Cerebellar cortex (tissue), 1 donor: Measurements from ENCODE around the gene LENG1.
A peak's percentile ranks its signal among the peaks of the same experiment; 100 is the strongest.
"Not testable (repeated sequence)": the region's sequence is repeated elsewhere in the genome, so short reads cannot be mapped to it uniquely, and the experiment has no call there.

ENCODE experiments used
- DNase-seq: peaks from one replicate; pipeline ENCODE4 v3.0.0-alpha.2; 2015; ENCODE audit warnings: low spot score

The LENG1 gene

GRCh38 chr19:54159352-54160181, at the start of gene LENG1:
TSS of gene LENG1 (minus strand) at chr19:54159721. CDS start at chr19:54159695, 26 bp downstream.
- peak; percentile 100 for DNase-seq

DNA sequence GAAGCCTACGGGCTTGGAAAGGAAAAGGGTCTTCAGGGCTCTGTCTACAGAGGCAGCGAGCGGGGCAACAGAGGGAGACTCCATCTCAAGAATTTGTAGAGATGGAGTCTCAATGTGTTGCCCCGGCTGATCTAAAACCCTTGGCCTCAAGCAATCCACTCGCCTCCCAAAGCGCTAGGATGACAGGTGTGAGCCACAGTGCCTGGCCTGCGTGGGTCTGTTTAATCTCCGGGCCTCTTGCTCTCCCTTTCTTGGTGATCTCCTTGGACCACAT, 49.2 kb upstream of the LENG1 start:
- peak; percentile 58 for DNase-seq

DNA sequence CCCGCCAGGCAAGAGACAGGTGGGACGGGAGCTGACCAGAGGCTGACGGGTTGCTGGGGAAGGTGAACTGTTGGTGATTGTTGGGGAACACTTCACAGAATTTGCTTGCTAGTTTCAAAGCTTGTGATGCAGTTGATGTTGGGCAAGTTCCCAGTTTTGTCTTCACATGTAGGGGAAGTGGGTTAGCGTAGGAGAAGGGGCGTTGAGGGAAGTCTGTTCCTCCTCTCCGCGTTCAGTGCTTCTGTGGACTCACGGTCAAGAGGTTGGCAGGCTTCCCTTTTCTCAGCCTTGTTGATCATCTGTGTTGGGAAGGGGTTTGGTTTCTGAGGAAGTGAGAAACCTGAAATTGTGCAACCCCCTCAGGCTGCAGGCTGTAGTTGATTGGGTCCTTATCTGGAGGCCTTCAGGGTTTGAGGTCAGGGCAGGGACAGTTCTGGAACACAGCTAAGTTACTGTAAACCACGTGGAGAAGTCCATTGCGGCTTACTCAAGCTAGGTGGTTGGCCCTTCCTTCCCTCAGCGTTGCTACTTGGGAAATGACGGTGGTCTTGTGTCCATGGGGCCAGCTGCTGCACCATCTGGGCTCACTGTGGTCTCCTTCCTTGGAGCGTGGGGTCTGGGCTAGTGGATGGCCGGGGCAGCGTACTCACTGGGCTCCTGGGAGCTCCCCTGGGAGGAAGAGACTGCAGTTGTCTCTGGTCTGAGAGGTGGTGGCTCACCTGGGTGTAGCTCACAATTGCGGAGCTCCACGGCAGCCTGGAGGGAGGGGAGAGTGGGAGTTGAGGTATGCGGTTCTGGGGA, 48.7 kb upstream of the LENG1 start:
- peak; percentile 66 for DNase-seq

DNA sequence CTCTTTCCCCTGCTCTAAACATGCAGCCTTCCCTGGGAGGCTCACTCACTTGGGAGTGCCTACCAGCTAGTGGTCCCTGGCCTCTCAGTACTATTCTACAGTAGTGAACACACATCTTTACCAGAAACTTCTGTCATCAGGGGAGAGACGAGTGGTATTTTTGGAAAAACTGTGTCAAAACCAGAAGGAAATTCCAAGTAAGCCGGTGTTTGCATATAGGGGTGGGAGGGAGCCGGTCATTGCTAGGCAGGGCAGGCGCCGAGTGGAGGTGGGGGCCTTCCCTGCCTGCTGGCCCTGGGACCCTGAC, 48.1 kb upstream of the LENG1 start:
- peak; percentile 40 for DNase-seq

- not testable (repeated sequence) for DNase-seq
These were observed 47.7 kb upstream of the LENG1 start for GRCh38 chr19:54207193-54207592.

GRCh38 chr19:54206831-54207177, 47.3 kb upstream of the LENG1 start:
- peak; percentile 21 for DNase-seq

DNA sequence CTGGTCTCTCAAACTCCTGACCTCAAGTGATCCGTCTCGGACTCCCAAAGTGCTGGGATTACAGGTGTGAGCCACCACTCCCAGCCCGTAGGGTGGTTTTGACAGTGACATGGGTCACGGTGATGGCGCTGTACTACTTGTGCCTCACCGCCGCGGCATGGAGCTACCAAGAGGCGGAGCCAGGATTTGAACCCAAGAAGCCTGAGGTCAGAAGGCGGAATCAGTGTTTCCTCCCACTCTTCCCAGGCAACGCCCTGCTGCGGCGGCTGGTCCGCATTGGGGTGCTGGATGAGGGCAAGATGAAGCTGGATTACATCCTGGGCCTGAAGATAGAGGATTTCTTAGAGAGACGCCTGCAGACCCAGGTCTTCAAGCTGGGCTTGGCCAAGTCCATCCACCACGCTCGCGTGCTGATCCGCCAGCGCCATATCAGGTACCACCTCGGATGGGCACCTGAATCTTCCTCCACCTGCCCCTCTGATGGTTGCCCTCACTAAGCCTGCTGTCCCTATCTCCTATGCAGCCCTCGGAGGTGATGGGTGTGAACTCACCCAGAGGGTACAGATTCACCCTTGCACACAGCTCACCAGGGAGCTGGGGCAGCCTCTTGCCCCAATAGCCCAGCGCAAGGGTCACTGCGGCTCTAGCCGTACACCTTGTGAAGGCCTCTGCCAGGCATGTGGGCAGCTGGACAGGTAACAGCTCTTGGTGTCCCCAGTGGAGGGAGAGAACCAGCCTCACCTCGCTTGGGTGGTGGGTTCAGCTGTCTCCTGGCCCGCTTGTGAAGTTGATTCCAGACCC, 46.7 kb upstream of the LENG1 start:
- no peak for DNase-seq

GRCh38 chr19:54204767-54205468, 45.4 kb upstream of the LENG1 start:
- DNase-seq, result no peak

- DNase-seq, result no peak
These were observed 43.7 kb upstream of the LENG1 start for GRCh38 chr19:54203151-54203611.

GRCh38 chr19:54201980-54202379, 42.5 kb upstream of the LENG1 start:
- no peak for DNase-seq

DNA sequence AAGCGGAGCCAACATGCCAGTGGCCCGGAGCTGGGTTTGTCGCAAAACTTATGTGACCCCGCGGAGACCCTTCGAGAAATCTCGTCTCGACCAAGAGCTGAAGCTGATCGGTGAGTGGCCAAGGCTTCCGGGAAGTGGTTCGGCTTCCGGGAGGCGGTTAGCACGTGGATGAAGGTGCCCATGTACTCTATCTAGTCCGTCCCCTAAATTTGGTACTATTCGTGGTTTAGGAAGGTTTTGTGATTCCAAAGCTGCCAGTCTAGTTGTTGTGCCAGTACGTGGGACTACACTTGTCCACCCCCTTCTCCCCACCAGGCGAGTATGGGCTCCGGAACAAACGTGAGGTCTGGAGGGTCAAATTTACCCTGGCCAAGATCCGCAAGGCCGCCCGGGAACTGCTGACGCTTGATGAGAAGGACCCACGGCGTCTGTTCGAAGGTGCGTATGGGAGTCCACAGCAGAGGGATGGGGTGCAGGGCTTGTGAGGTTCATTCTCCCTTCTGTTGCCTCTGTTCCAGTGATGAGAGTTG, 41.7 kb upstream of the LENG1 start:
- no peak for DNase-seq

- no peak for DNase-seq
These were observed 39.9 kb upstream of the LENG1 start for GRCh38 chr19:54199401-54199800.

GRCh38 chr19:54197121-54197520, 37.6 kb upstream of the LENG1 start:
- DNase-seq, result no peak

GRCh38 chr19:54196536-54196935, 37.0 kb upstream of the LENG1 start:
- no peak for DNase-seq

- not testable (repeated sequence) for DNase-seq
These were observed 34.9 kb upstream of the LENG1 start for GRCh38 chr19:54194463-54194862.

- DNase-seq, result no peak
These were observed 33.5 kb upstream of the LENG1 start for GRCh38 chr19:54193011-54193410.

- DNase-seq, result no peak
These were observed 32.4 kb upstream of the LENG1 start for GRCh38 chr19:54191811-54192453.

DNA sequence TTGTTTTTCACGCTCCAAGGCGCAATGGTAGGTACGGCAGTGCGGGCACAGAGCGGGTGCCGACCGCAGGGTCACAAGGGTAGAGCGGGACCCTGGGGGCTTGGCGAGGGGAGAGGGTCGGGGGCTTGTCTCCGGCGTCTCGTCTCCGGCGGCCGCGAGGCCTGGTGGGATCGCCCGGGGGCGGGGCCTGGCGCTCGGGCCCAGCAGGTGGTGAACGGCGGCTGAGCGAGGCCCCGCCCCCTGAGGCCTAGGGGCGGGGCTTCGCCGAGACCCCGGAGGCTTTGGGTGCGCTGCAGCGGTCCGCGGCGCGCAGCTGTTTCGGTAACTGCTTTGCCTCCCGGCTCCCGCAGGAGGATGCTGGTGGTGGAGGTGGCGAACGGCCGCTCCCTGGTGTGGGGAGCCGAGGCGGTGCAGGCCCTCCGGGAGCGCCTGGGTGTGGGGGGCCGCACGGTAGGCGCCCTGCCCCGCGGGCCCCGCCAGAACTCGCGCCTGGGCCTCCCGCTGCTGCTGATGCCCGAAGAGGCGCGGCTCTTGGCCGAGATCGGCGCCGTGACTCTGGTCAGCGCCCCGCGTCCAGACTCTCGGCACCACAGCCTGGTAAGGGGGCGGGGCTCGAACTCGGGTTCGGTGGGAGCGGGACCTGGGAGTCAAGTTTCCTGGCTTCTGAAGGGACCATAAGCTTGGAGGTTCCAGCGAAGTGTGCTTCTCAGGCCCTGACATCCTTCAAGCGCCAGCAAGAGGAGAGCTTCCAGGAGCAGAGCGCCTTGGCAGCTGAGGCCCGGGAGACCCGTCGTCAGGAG, 31.7 kb upstream of the LENG1 start, which contains the start of gene TSEN34:
TSS of gene TSEN34 (plus strand) at position 298 of the 800 bp plus-strand sequence. CDS start at position 355, 57 bp downstream.
- DNase-seq, result peak; percentile 28

DNA sequence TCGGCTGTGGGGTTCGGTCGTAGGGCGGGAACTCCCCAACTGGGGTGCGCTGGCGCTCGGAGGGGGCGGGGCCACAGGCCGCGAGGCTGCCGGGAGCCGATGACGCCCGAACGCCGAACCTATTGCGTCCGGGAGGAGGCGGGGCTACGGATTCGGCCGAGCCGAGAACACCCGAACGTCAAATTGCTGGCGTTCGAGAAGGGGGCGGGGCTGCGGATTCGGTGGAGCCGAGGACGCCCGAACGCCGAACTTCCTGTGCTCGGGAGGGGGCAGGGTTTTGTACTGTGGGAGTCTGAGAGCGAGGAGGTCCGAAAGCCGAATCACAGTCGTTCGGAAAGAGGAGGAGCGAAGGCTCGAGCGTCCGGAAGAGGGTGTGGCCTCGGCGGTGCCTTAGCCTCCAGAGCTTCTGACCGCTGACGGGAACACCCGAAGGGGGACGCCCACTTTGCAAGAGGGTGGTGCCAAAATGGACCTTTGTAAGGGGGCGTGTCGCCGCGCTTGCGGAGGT, 31.0 kb upstream of the LENG1 start:
- peak; percentile 100 for DNase-seq
